H9 (cell line): Measurements from ENCODE around the gene SLC35F3. TPM values are rescaled to one million over a fixed set of nuclear protein-coding genes. Genes with fewer than 3 reads are reported as not detected.

Experiments
- DNase-seq: peaks from one replicate; pipeline ENCODE4 v3.0.0-alpha.2; 2017
- H2AFZ ChIP-seq: one replicate; pipeline ENCODE4 v1.6.1; 2013; ENCODE audit warnings: mild to moderate bottlenecking, low read length, control low read depth, moderate library complexity
- H2AK5ac ChIP-seq: 2 replicates; pipeline ENCODE4 v1.6.1; 2013; ENCODE audit warnings: low read length, control low read depth, mixed read lengths; ENCODE audit not compliant: insufficient read length
- H2BK120ac ChIP-seq: one replicate; pipeline ENCODE4 v1.6.1; 2013; ENCODE audit warnings: low read depth, mild to moderate bottlenecking, low read length, control low read depth, inconsistent platforms; ENCODE audit not compliant: poor library complexity, severe bottlenecking
- H2BK12ac ChIP-seq: 2 replicates; pipeline ENCODE4 v1.6.1; 2013; ENCODE audit warnings: low read length, control low read depth, mixed read lengths, low read depth; ENCODE audit not compliant: insufficient read length
- H2BK15ac ChIP-seq: 2 replicates; pipeline ENCODE4 v1.6.1; 2013; ENCODE audit warnings: low read depth, low read length, control low read depth
- H2BK20ac ChIP-seq: one replicate; pipeline ENCODE4 v1.6.1; 2013; ENCODE audit warnings: low read depth, mild to moderate bottlenecking, low read length, control low read depth, inconsistent platforms; ENCODE audit not compliant: poor library complexity, severe bottlenecking
- H2BK5ac ChIP-seq: 2 replicates; pipeline ENCODE4 v1.6.1; 2013; ENCODE audit warnings: low read length, control low read depth, mixed read lengths; ENCODE audit not compliant: insufficient read length
- H3K14ac ChIP-seq: 2 replicates; pipeline ENCODE4 v1.6.1; 2013; ENCODE audit warnings: low read length, control low read depth; ENCODE audit not compliant: insufficient read depth
- H3K18ac ChIP-seq: 2 replicates; pipeline ENCODE4 v1.6.1; 2013; ENCODE audit warnings: low read depth, mild to moderate bottlenecking, mixed read lengths, low read length, control low read depth; ENCODE audit not compliant: insufficient read length
- H3K23ac ChIP-seq: 2 replicates; pipeline ENCODE4 v1.6.1; 2013; ENCODE audit warnings: low read length, control low read depth, mixed read lengths, low read depth; ENCODE audit not compliant: insufficient read length
- H3K23me2 ChIP-seq: 2 replicates; pipeline ENCODE4 v1.6.1; 2013; ENCODE audit warnings: low read depth, mild to moderate bottlenecking, mixed read lengths, low read length, control low read depth; ENCODE audit not compliant: insufficient read length, poor library complexity, severe bottlenecking
- H3K27ac ChIP-seq: 2 replicates; pipeline ENCODE4 v1.5.1; 2013; ENCODE audit warnings: low read length, control low read depth, mixed read lengths, low read depth; ENCODE audit not compliant: insufficient read length
- H3K27me3 ChIP-seq: 2 replicates; pipeline ENCODE4 v1.6.1; 2013; ENCODE audit warnings: low read length, control low read depth, inconsistent platforms; ENCODE audit not compliant: insufficient read depth
- H3K4ac ChIP-seq: 2 replicates; pipeline ENCODE4 v1.6.1; 2013; ENCODE audit warnings: low read depth, mild to moderate bottlenecking, control low read depth, inconsistent platforms, low read length, moderate library complexity
- H3K4me1 ChIP-seq: 2 replicates; pipeline ENCODE4 v1.6.1; 2013; ENCODE audit warnings: low read length, control low read depth, inconsistent platforms; ENCODE audit not compliant: insufficient read depth
- H3K4me2 ChIP-seq: 2 replicates; pipeline ENCODE4 v1.6.1; 2013; ENCODE audit warnings: low read length, control low read depth, mixed read lengths; ENCODE audit not compliant: insufficient read length, insufficient read depth
- H3K56ac ChIP-seq: 2 replicates; pipeline ENCODE4 v1.6.1; 2013; ENCODE audit warnings: low read depth, mild to moderate bottlenecking, mixed read lengths, low read length, control low read depth; ENCODE audit not compliant: insufficient read length
- H3K79me1 ChIP-seq: 2 replicates; pipeline ENCODE4 v1.6.1; 2013; ENCODE audit warnings: low read depth, mild to moderate bottlenecking, moderate library complexity, low read length, control low read depth, inconsistent platforms; ENCODE audit not compliant: insufficient read depth, poor library complexity, severe bottlenecking
- H3K79me2 ChIP-seq: 2 replicates; pipeline ENCODE4 v1.6.1; 2013; ENCODE audit warnings: low read length, control low read depth, inconsistent platforms; ENCODE audit not compliant: insufficient read depth
- H3K9ac ChIP-seq: 2 replicates; pipeline ENCODE4 v1.6.1; 2013; ENCODE audit warnings: low read length, control low read depth, mixed read lengths; ENCODE audit not compliant: insufficient read length; ENCODE audit errors: extremely low read depth
- H3K9me3 ChIP-seq: one replicate; pipeline ENCODE4 v1.6.1; 2013; ENCODE audit warnings: low read depth, low read length, inconsistent platforms; ENCODE audit not compliant: control insufficient read depth
- H3T11ph ChIP-seq: one replicate; pipeline ENCODE4 v1.6.1; 2013; ENCODE audit warnings: mild to moderate bottlenecking, low read length, control low read depth, inconsistent platforms
- H4K20me1 ChIP-seq: one replicate; pipeline ENCODE4 v1.6.1; 2013; ENCODE audit not compliant: control insufficient read depth, insufficient read length, insufficient read depth
- H4K5ac ChIP-seq: 2 replicates; pipeline ENCODE4 v1.6.1; 2013; ENCODE audit warnings: low read depth, mild to moderate bottlenecking, mixed read lengths, low read length, control low read depth; ENCODE audit not compliant: insufficient read length
- H4K8ac ChIP-seq: replicated peaks from 2 replicates; pipeline ENCODE4 v1.6.1; 2013; ENCODE audit warnings: low read length, control low read depth, mixed read lengths, low read depth; ENCODE audit not compliant: insufficient read length
- H4K91ac ChIP-seq: 2 replicates; pipeline ENCODE4 v1.6.1; 2013; ENCODE audit warnings: low read depth, mild to moderate bottlenecking, moderate library complexity, mixed read lengths, low read length, control low read depth; ENCODE audit not compliant: insufficient read length
- H3K27ac Mint-ChIP-seq, 3 experiments: 2 replicates in 2 of 3; 3 replicates in 1 of 3; pipeline ENCODE4 v1.8.0; 2020 to 2021; ENCODE audit warnings: mixed read lengths in 3 of 3, mild to moderate bottlenecking in 1 of 3, moderate library complexity in 1 of 3
- H3K27me3 Mint-ChIP-seq: 2 replicates; pipeline ENCODE4 v1.8.0; 2021; ENCODE audit warnings: low read depth, mild to moderate bottlenecking, moderate library complexity, mixed read lengths
- H3K36me3 Mint-ChIP-seq, 3 experiments: 2 replicates in 2 of 3; 3 replicates in 1 of 3; pipeline ENCODE4 v1.8.0; 2020 to 2021; ENCODE audit warnings: low read depth in 3 of 3, mixed read lengths in 3 of 3; ENCODE audit not compliant: insufficient read depth in 1 of 3
- H3K4me1 Mint-ChIP-seq, 2 experiments: 2 replicates each; pipeline ENCODE4 v1.8.0; 2020; ENCODE audit warnings: mixed read lengths in 2 of 2
- H3K4me3 Mint-ChIP-seq, 2 experiments: 2 replicates in 1 of 2; 3 replicates in 1 of 2; pipeline ENCODE4 v1.8.0; 2020 to 2021; ENCODE audit warnings: mild to moderate bottlenecking in 2 of 2, mixed read lengths in 2 of 2, moderate library complexity in 1 of 2
- H3K9me3 Mint-ChIP-seq, 2 experiments: 2 replicates in 1 of 2; 3 replicates in 1 of 2; pipeline ENCODE4 v1.8.0; 2020; ENCODE audit warnings: mild to moderate bottlenecking in 2 of 2, mixed read lengths in 2 of 2, moderate library complexity in 1 of 2
- WGBS: extraction: QIAGEN DNeasy Blood & Tissue Kit; methylation state at CpG from one replicate; pipeline ENCODE4 v1.1.7; 2013; ENCODE audit warnings: missing lambda C conversion rate, low lambda C conversion rate, mixed read lengths; ENCODE audit not compliant: insufficient read length; ENCODE audit errors: extremely low coverage; 5-methylcytosine and 5-hydroxymethylcytosine counted together
- total RNA-seq: library from RNA; stranded (reverse); gene quantifications from 2 replicates; pipeline ENCODE4 v1.2.1, GENCODE V29; 2021
- TF ChIP-seq, protein P1 (sequence below): fragments of 200-600 bp; sonication (generic); conservative IDR thresholded peaks from 3 replicates; pipeline ENCODE4 v1.8.0; 2021; ENCODE audit warnings: antibody characterized with exemption, mild to moderate bottlenecking

SLC35F3 gene
- total RNA-seq, 1 experiment from 2014 or later: 0.81 TPM

DNA sequence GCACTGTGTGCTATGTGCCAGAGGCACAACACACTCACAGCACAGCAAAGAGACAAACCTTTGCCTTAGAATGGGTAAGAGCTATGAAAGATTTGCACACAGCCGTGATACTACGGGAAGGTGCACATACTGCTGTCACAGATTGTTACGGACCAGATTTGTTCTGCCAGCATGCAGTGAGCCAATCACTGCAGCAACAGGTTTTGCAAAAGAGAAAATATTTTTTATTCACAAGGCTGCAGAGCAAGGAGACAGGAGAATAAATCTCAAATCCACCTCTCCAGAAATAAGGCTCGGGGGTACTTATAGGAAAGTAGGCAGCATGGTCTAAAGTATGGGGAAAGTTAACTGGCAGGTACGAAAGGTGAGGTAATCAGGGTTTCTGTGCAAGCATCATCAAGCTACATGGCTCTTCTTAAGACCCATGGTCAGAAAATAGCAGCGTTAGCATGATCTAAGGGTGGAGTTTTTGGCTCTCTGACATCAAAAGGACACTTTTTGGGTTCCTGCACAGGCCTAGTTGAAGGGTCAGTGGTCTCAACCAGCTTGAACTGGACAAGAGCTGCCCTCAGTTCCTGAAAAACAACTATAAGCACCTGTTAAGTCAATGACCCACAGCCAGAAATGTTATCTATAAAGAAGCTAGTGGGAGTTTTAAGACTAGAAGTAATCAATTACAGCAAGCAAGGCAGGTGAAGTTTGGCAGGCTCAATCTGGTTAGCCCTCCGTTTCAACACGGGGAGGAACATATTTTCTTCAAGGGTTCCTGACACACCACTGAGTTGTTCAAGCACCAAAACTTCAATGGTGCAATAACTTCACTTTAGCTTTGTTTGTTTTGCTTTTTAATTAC, 186.0 kb downstream of the SLC35F3 start:
- no peaks in the 10 kb centered on the region for H4K20me1 ChIP-seq
- no peak overlapping the region for H3K9ac ChIP-seq
- H3K9me3 Mint-ChIP-seq: no peaks in the 10 kb centered on the region
- H4K5ac ChIP-seq: no peak overlapping the region
- H3K4ac ChIP-seq: no peak overlapping the region
- H3K9me3 ChIP-seq: no peaks in the 10 kb centered on the region
- no peak overlapping the region for H2BK120ac ChIP-seq
- H4K91ac ChIP-seq: no peak overlapping the region
- no peak overlapping the region for H2AFZ ChIP-seq
- H3K27ac Mint-ChIP-seq: no peak overlapping the region
- H2BK15ac ChIP-seq: no peak overlapping the region
- H3K23me2 ChIP-seq: no peaks in the 10 kb centered on the region
- H3K18ac ChIP-seq: no peak overlapping the region
- no peak overlapping the region for H3K14ac ChIP-seq
- H2BK20ac ChIP-seq: no peak overlapping the region
- no peaks in the 10 kb centered on the region for H3K79me1 ChIP-seq
- peaks cover 0 to 4% of the 10 kb centered on the region in 2 experiments; a peak in 1 of 4 replicates for H3K4me1 Mint-ChIP-seq
- H2BK5ac ChIP-seq: no peak overlapping the region
- no peak overlapping the region for H3T11ph ChIP-seq
- no peak overlapping the region for H3K4me2 ChIP-seq
- no peaks in the 10 kb centered on the region for H3K4me1 ChIP-seq
- no CpG with 5 or more reads among the region's 8 CpGs for WGBS
- no peaks in the 10 kb centered on the region for H3K27me3 ChIP-seq
- H3K56ac ChIP-seq: no peak overlapping the region
- no peak for DNase-seq
- no peak overlapping the region for H3K4me3 Mint-ChIP-seq
- no peak overlapping the region for H2BK12ac ChIP-seq
- H2AK5ac ChIP-seq: no peak overlapping the region
- no peak overlapping the region for H4K8ac ChIP-seq
- H3K23ac ChIP-seq: no peak overlapping the region
- TF ChIP-seq, protein P1, sequence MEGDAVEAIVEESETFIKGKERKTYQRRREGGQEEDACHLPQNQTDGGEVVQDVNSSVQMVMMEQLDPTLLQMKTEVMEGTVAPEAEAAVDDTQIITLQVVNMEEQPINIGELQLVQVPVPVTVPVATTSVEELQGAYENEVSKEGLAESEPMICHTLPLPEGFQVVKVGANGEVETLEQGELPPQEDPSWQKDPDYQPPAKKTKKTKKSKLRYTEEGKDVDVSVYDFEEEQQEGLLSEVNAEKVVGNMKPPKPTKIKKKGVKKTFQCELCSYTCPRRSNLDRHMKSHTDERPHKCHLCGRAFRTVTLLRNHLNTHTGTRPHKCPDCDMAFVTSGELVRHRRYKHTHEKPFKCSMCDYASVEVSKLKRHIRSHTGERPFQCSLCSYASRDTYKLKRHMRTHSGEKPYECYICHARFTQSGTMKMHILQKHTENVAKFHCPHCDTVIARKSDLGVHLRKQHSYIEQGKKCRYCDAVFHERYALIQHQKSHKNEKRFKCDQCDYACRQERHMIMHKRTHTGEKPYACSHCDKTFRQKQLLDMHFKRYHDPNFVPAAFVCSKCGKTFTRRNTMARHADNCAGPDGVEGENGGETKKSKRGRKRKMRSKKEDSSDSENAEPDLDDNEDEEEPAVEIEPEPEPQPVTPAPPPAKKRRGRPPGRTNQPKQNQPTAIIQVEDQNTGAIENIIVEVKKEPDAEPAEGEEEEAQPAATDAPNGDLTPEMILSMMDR: no peak
- no peaks in the 10 kb centered on the region for H3K79me2 ChIP-seq
- no peaks in the 10 kb centered on the region for H3K36me3 Mint-ChIP-seq
- no peak overlapping the region for H3K27ac ChIP-seq
- H3K27me3 Mint-ChIP-seq: no peaks in the 10 kb centered on the region; the same call in 1 of the 2 replicates
